ENCODE results near the gene NUP133. TPM values are rescaled to one million over a fixed set of nuclear protein-coding genes. Genes with fewer than 3 reads are reported as not detected.

Gene NUP133
- total RNA-seq, 2 donors from 2014 or later = 67.8 to 68.4 TPM

- no peaks in the 10 kb centered on the region for H3K4me1 ChIP-seq (ENCODE audit: control insufficient read depth, insufficient read depth, low read length)
- H3K4me3 ChIP-seq (ENCODE audit: low read length) = peak within 1 kb of the TSS; percentile 83
- peaks cover 54% of the 10 kb centered on the region for H3K27me3 ChIP-seq (ENCODE audit: control insufficient read depth, insufficient read depth, low read length, poor library complexity, severe bottlenecking)
- no peaks in the 10 kb centered on the region for H3K9me3 ChIP-seq (ENCODE audit: control insufficient read depth, low read length)
- peaks cover 8% of the 10 kb centered on the region for H3K36me3 Mint-ChIP-seq (ENCODE audit: low read depth)
- peaks cover 2% of the 10 kb centered on the region for H3K9me3 Mint-ChIP-seq
- H3K27ac ChIP-seq (ENCODE audit: low read depth, low read length) = no peak within 1 kb of the TSS
- WGBS, 2 experiments (ENCODE audit: insufficient coverage in 1 of 2, insufficient read length in 1 of 2) = 5 to 6% methylated on average over 17 to 47 of the region's 51 CpGs
- H3K27me3 Mint-ChIP-seq (ENCODE audit: insufficient read depth) = peaks cover 61% of the 10 kb centered on the region
- DNase-seq = peak; percentile 90
- H3K36me3 ChIP-seq (ENCODE audit: control insufficient read depth, insufficient read depth, low read length) = peaks cover 4% of the 10 kb centered on the region
- TF ChIP-seq CTCF (conservative IDR thresholded peaks at IDR 0.05) = no peak
- no peak within 1 kb of the TSS for H3K27ac Mint-ChIP-seq
- peaks cover 4% of the 10 kb centered on the region for H3K4me1 Mint-ChIP-seq
- peak within 1 kb of the TSS; percentile 53 for H3K9ac ChIP-seq (ENCODE audit: extremely low read depth, low read length, poor library complexity, severe bottlenecking)
- H3K4me3 Mint-ChIP-seq = peak within 1 kb of the TSS; percentile 64
These were observed 74.0 kb downstream of the NUP133 start, which contains the start of gene ACTA1 for GRCh38 chr1:229434005-229434640. Gene ACTA1, minus strand, starts transcription at chr1:229434094. Its CDS starts 979 bp downstream, at chr1:229433115.

- DNase-seq = peak; percentile 48
- Histone ChIP-seq H3K4me1 (ENCODE audit: control insufficient read depth, insufficient read depth, low read length) (no peaks in the 10 kb centered on the region), H3K27ac (ENCODE audit: low read depth, low read length) (no peak overlapping the region), H3K36me3 (ENCODE audit: control insufficient read depth, insufficient read depth, low read length) (no peaks in the 10 kb centered on the region), H3K4me3 (ENCODE audit: low read length) (peak overlapping the region; percentile 83), H3K9me3 (ENCODE audit: control insufficient read depth, low read length) (no peaks in the 10 kb centered on the region), H3K9ac (ENCODE audit: extremely low read depth, low read length, poor library complexity, severe bottlenecking) (no peak overlapping the region), H3K27me3 (ENCODE audit: control insufficient read depth, insufficient read depth, low read length, poor library complexity, severe bottlenecking) (peaks cover 54% of the 10 kb centered on the region)
- peaks cover 61% of the 10 kb centered on the region for H3K27me3 Mint-ChIP-seq (ENCODE audit: insufficient read depth)
- H3K9me3 Mint-ChIP-seq = peaks cover 2% of the 10 kb centered on the region
- peak overlapping the region; percentile 64 for H3K4me3 Mint-ChIP-seq
- 63 to 64% methylated on average over 15 to 19 of the region's 19 CpGs for WGBS, 2 experiments (ENCODE audit: insufficient coverage in 1 of 2, insufficient read length in 1 of 2)
- no peak for TF ChIP-seq CTCF (conservative IDR thresholded peaks at IDR 0.05)
- H3K4me1 Mint-ChIP-seq = peaks cover 4% of the 10 kb centered on the region
- H3K27ac Mint-ChIP-seq = no peak overlapping the region
- H3K36me3 Mint-ChIP-seq (ENCODE audit: low read depth) = peaks cover 5% of the 10 kb centered on the region
These were observed 74.7 kb downstream of the NUP133 start for GRCh38 chr1:229433364-229434004.

- H3K27me3 ChIP-seq (ENCODE audit: control insufficient read depth, insufficient read depth, low read length, poor library complexity, severe bottlenecking) = peaks cover 54% of the 10 kb centered on the region
- H3K27ac ChIP-seq (ENCODE audit: low read depth, low read length) = no peak overlapping the region
- H3K4me1 Mint-ChIP-seq = peaks cover 4% of the 10 kb centered on the region
These were observed 75.2 kb downstream of the NUP133 start for GRCh38 chr1:229432905-229433304.

More at GRCh38 chr1:229432905-229433304, 75.2 kb downstream of the NUP133 start:
- 85 to 90% methylated on average over 28 to 37 of the region's 37 CpGs for WGBS, 2 experiments (ENCODE audit: insufficient coverage in 1 of 2, insufficient read length in 1 of 2)
- peaks cover 2% of the 10 kb centered on the region for H3K9me3 Mint-ChIP-seq
- Histone ChIP-seq H3K4me1 (ENCODE audit: control insufficient read depth, insufficient read depth, low read length) (no peaks in the 10 kb centered on the region), H3K9me3 (ENCODE audit: control insufficient read depth, low read length) (no peaks in the 10 kb centered on the region), H3K4me3 (ENCODE audit: low read length) (peak overlapping the region; percentile 83), H3K9ac (ENCODE audit: extremely low read depth, low read length, poor library complexity, severe bottlenecking) (no peak overlapping the region), H3K36me3 (ENCODE audit: control insufficient read depth, insufficient read depth, low read length) (no peaks in the 10 kb centered on the region)
- peaks cover 62% of the 10 kb centered on the region for H3K27me3 Mint-ChIP-seq (ENCODE audit: insufficient read depth)
- no peak overlapping the region for H3K4me3 Mint-ChIP-seq
- TF ChIP-seq CTCF (conservative IDR thresholded peaks at IDR 0.05) = no peak
- no peak overlapping the region for H3K27ac Mint-ChIP-seq
- no peaks in the 10 kb centered on the region for H3K36me3 Mint-ChIP-seq (ENCODE audit: low read depth)
- no peak for DNase-seq

All from endodermal cell (in vitro differentiated cells).